Measurements from ENCODE around the gene CPAMD8. TPM values are rescaled to one million over a fixed set of nuclear protein-coding genes. Genes with fewer than 3 reads are reported as not detected.
A peak's percentile ranks its signal among the peaks of the same experiment; 100 is the strongest.

CPAMD8 gene
- total and polyA plus RNA-seq, 2 donors (not counting 1 experiment from before 2014, with no cell fraction given) = 0.14 to 1.7 TPM

DNA sequence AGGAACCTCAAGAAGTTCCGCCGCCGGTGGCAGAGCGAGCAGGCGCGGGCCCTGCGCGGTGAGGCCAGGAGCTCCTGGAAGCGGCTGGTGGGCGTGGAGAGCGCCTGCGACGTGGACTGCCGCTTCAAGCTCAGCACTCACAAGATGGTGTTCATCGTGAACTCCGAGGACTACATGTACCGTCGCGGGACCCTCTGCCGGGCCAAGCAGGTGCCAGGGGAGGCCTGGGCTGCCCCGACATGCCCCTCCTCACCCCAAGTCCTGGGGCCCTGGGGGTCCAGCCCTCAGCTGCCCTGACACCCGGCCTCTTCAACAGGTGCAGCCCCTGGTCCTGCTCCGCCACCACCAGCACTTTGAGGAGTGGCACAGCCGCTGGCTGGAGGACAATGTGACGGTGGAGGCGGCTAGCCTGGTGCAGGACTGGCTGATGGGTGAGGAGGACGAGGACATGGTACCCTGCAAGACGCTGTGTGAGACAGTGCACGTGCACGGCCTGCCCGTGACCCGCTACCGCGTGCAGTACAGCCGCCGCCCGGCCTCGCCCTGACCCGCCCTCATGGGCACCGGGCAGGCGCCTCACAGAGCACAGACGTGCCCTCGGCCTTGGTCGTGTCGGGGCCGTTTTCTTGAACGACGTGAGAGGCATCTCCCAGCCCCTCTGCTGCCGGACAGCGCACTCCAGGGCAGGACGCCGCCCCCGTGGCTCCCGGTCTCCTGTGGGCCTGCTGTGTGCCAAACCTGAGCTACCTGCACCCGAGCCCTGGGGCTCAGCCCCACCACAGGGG lies 148.2 kb downstream of the CPAMD8 start:
- peaks cover 17% of the 10 kb centered on the region for H3K36me3 ChIP-seq (ENCODE audit: control insufficient read depth, insufficient read depth, low read length)
- TF ChIP-seq, protein P1, sequence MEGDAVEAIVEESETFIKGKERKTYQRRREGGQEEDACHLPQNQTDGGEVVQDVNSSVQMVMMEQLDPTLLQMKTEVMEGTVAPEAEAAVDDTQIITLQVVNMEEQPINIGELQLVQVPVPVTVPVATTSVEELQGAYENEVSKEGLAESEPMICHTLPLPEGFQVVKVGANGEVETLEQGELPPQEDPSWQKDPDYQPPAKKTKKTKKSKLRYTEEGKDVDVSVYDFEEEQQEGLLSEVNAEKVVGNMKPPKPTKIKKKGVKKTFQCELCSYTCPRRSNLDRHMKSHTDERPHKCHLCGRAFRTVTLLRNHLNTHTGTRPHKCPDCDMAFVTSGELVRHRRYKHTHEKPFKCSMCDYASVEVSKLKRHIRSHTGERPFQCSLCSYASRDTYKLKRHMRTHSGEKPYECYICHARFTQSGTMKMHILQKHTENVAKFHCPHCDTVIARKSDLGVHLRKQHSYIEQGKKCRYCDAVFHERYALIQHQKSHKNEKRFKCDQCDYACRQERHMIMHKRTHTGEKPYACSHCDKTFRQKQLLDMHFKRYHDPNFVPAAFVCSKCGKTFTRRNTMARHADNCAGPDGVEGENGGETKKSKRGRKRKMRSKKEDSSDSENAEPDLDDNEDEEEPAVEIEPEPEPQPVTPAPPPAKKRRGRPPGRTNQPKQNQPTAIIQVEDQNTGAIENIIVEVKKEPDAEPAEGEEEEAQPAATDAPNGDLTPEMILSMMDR (conservative IDR thresholded peaks at IDR 0.05 in 1 of 2, IDR thresholded peaks at IDR 0.05 in 1 of 2; ENCODE audit: low read depth in 1 of 2, low read length in 2 of 2) = no peak
- TF ChIP-seq EZH2 (IDR thresholded peaks at IDR 0.05; ENCODE audit: low read length, missing control alignments) = no peak
- H3K9ac ChIP-seq (ENCODE audit: insufficient read depth, low read length) = no peak overlapping the region
- no peaks in the 10 kb centered on the region for H3K9me3 ChIP-seq (ENCODE audit: control insufficient read depth, insufficient read depth, low read depth, low read length)
- no peak overlapping the region for H2AFZ ChIP-seq (ENCODE audit: low read length)
- no peaks in the 10 kb centered on the region for H3K4me1 ChIP-seq (ENCODE audit: control insufficient read depth, extremely low read depth, insufficient read depth, low read length)
- no peak overlapping the region for H3K27ac ChIP-seq (ENCODE audit: insufficient read depth, low read length)
- no peak overlapping the region for H3K4me3 ChIP-seq (replicated peaks in 1 of 4; ENCODE audit: control extremely low read depth in 1 of 4, insufficient read depth in 1 of 4, low read depth in 3 of 4, low read length in 4 of 4)
- H3K4me2 ChIP-seq (ENCODE audit: extremely low read depth, insufficient read depth, low read length) = no peak overlapping the region
- no peaks in the 10 kb centered on the region for H4K20me1 ChIP-seq (ENCODE audit: control insufficient read depth, extremely low read depth, insufficient read depth, low read length)
- peaks cover 7% of the 10 kb centered on the region for H3K79me2 ChIP-seq (ENCODE audit: control insufficient read depth, insufficient read depth, low read length)
- no peaks in the 10 kb centered on the region for H3K27me3 ChIP-seq (ENCODE audit: control insufficient read depth, insufficient read depth, low read length)
- no peak for DNase-seq (ENCODE audit: low read depth in 2 of 2)

DNA sequence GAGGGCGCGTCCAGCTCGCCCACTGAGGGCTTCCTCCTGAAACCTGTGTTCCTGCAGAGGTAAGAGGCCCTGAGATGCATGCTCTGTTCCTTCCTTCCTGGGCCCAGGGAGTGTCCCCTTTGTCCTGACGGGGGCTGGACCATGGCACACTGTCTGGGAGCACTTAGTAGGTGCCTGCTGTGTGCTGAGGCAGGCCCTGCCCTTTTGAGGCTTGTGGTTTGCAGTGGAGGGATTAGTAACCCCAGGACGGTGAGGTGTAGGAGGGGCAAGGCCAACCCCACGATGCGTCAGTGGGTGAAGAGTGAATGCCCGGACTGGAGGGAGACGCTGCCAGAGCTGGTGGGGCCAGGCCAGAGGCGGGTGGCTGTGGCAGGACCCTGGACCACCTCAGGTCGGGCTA lies 149.0 kb downstream of the CPAMD8 start:
- no peak overlapping the region for H3K27ac ChIP-seq (ENCODE audit: insufficient read depth, low read length)
- no peak overlapping the region for H3K4me2 ChIP-seq (ENCODE audit: extremely low read depth, insufficient read depth, low read length)
- H3K4me1 ChIP-seq (ENCODE audit: control insufficient read depth, extremely low read depth, insufficient read depth, low read length) = no peaks in the 10 kb centered on the region
- no peak overlapping the region for H3K4me3 ChIP-seq (replicated peaks in 1 of 4; ENCODE audit: control extremely low read depth in 1 of 4, insufficient read depth in 1 of 4, low read depth in 3 of 4, low read length in 4 of 4)
- no peak overlapping the region for H2AFZ ChIP-seq (ENCODE audit: low read length)
- TF ChIP-seq EZH2 (IDR thresholded peaks at IDR 0.05; ENCODE audit: low read length, missing control alignments) = no peak
- TF ChIP-seq, protein P1 (conservative IDR thresholded peaks at IDR 0.05 in 1 of 2, IDR thresholded peaks at IDR 0.05 in 1 of 2; ENCODE audit: low read depth in 1 of 2, low read length in 2 of 2) = no peak
- peaks cover 7% of the 10 kb centered on the region for H3K79me2 ChIP-seq (ENCODE audit: control insufficient read depth, insufficient read depth, low read length)
- no peaks in the 10 kb centered on the region for H3K9me3 ChIP-seq (ENCODE audit: control insufficient read depth, insufficient read depth, low read depth, low read length)
- H3K36me3 ChIP-seq (ENCODE audit: control insufficient read depth, insufficient read depth, low read length) = peaks cover 17% of the 10 kb centered on the region
- no peaks in the 10 kb centered on the region for H3K27me3 ChIP-seq (ENCODE audit: control insufficient read depth, insufficient read depth, low read length)
- DNase-seq (ENCODE audit: low read depth in 2 of 2) = peak in 1 of 2 donors; percentile 27
- no peaks in the 10 kb centered on the region for H4K20me1 ChIP-seq (ENCODE audit: control insufficient read depth, extremely low read depth, insufficient read depth, low read length)
- H3K9ac ChIP-seq (ENCODE audit: insufficient read depth, low read length) = no peak overlapping the region

DNA sequence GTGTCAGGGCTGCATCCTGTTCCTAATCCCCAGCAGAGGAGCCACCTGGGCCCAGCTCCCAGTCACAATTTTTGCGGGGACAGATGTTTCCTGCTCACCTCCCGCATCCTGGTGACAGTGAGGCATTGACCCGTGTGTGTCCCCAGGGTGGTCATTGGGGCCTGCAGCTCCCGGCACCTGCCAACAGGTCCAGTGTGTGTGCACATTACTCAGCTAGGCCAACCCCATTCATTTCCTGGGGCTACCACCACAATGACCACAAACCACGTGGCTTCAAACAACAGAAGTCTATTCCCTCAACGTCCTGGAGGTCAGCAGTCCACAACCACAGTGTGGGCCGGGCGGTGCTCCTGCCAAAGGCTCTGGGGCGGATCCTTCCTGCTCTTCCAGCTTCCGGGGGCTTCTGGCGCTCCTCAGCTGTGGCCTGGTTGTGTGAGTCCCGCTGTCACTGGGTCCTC lies 149.7 kb downstream of the CPAMD8 start:
- no peak overlapping the region for H2AFZ ChIP-seq (ENCODE audit: low read length)
- H4K20me1 ChIP-seq (ENCODE audit: control insufficient read depth, extremely low read depth, insufficient read depth, low read length) = no peaks in the 10 kb centered on the region
- no peak overlapping the region for H3K27ac ChIP-seq (ENCODE audit: insufficient read depth, low read length)
- H3K4me3 ChIP-seq (replicated peaks in 1 of 4; ENCODE audit: control extremely low read depth in 1 of 4, insufficient read depth in 1 of 4, low read depth in 3 of 4, low read length in 4 of 4) = no peak overlapping the region
- peaks cover 17% of the 10 kb centered on the region for H3K36me3 ChIP-seq (ENCODE audit: control insufficient read depth, insufficient read depth, low read length)
- DNase-seq (ENCODE audit: low read depth in 2 of 2) = peak in 1 of 2 donors; percentile 88
- H3K27me3 ChIP-seq (ENCODE audit: control insufficient read depth, insufficient read depth, low read length) = no peaks in the 10 kb centered on the region
- TF ChIP-seq, protein P1 (conservative IDR thresholded peaks at IDR 0.05 in 1 of 2, IDR thresholded peaks at IDR 0.05 in 1 of 2; ENCODE audit: low read depth in 1 of 2, low read length in 2 of 2) = no peak
- TF ChIP-seq EZH2 (IDR thresholded peaks at IDR 0.05; ENCODE audit: low read length, missing control alignments) = no peak
- no peak overlapping the region for H3K9ac ChIP-seq (ENCODE audit: insufficient read depth, low read length)
- H3K79me2 ChIP-seq (ENCODE audit: control insufficient read depth, insufficient read depth, low read length) = peaks cover 7% of the 10 kb centered on the region
- no peaks in the 10 kb centered on the region for H3K9me3 ChIP-seq (ENCODE audit: control insufficient read depth, insufficient read depth, low read depth, low read length)
- no peaks in the 10 kb centered on the region for H3K4me1 ChIP-seq (ENCODE audit: control insufficient read depth, extremely low read depth, insufficient read depth, low read length)
- no peak overlapping the region for H3K4me2 ChIP-seq (ENCODE audit: extremely low read depth, insufficient read depth, low read length)

Measured in fibroblast of lung (primary cell).